ENCODE measurements around the gene MST1R.
"Not testable (repeated sequence)": the region's sequence is repeated elsewhere in the genome, so short reads cannot be mapped to it uniquely, and the experiment has no call there.

Gene MST1R

DNA sequence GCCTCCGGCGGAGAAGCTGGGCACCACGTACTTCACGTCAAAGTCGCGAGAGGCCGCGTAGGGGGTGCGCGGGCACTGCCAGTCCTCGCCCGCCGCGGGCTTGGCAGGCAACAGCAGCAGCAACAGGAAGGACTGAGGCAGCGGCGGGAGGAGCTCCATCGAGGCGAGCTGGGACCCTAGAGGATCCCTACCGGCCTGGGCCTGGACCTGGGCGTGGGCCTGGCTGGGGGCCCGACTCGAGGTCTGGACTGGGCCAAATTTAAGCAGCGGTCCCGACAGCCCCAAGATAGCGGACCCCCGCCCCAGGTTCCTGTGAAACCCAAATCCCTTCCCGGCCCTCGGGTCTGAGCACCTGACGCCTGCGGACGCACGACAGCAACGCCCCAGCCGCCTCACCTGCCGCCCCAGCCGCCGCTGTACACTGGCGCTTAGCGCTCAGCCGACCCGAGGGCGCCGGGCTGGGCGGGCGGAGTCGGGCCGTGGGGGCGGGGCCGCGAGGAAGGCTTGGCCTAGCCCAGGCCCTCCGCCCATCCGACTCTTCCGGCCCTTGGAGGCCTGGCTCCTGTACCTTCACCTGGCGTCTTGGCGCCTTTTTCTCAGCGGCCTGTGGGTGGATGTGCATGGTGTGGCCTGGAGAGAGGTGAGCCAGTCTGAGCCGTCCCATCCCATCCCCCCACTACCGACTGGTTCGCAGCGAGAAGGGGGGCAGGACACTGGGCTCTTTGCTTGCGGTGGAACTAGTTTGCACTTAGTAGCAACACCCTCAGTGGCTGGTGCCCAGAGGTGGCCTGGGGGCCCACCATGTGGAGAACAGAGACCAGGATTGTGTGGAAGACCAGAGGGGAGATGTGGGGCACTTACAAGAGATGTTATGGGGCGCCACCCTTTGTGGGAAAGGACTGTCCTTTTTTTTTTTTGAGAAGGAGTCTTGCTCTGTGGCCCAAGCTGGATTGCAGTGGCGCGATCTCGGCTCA is at the start of gene MST1R:
Gene MST1R (minus strand): TSS at position 423 of the 974 bp plus-strand sequence. CDS start 264 bp downstream, at position 159.
- DNase-seq, result peak; percentile 79

DNA sequence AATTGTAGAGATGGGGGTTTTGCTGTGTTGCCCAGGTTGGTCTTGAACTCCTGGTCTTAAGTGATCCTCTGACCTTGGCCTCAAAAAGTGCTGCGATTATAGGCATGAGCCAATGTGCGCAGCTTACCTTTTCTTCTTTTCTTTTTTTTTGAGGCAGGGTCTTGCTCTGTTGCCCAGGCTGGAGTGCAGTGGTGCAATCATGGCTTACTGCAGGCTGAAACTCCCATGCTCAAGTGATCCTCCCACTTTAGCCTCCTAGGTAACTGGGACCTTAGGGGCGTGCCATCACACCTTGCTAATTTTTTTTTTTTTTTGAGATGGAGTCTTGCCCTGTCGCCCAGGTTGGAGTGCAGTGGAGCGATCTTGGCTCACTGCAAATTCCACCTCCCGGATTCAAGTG is 49.3 kb upstream of the MST1R start:
- no peak for DNase-seq

DNA sequence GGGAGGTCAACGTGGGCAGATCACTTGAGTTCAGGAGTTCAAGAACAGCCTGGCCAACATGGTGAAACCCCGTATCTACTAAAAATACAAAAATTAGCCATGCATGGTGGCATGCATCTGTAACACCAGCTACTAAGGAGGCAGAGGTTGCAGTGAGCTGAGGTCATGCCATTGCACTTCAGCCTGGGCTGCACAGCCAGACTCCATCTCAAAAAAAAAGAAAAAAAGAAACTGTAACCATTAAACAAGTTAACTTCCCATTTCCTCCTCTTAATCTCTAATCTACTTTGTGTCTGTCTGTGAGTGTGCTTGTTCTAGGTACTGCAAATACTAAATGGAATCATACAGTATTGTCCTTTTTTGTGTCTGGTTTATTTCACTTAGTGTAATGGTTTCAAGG is 39.0 kb upstream of the MST1R start:
- DNase-seq, result no peak

DNA sequence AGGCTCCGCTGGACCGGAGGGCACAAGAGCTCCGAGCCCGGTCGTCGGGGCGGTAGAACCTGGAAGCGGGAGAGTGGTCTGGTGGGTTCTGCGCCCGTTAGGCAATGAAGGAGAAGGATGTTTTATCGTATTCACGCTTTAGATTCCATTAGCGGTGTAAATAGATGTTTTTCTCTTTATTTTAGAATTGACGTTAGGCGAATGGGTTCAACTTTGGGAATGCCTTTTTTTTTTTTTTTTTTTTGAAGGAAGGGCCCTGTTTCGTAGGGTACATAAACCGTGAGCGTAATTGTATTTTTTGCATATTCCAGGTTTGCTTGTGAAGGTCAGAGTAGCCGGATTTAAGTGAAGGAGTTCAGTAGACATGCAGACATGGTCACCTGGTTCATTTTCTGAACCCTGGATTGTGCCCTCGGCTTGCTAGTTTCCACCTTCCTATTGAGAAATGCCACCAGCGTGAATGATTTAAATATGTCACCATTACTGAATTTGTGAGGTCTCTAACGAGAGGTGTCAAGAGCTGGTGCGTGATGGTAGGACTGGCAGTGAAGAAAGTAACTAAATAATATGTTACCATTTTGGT is 37.1 kb upstream of the MST1R start:
- DNase-seq, result no peak

DNA sequence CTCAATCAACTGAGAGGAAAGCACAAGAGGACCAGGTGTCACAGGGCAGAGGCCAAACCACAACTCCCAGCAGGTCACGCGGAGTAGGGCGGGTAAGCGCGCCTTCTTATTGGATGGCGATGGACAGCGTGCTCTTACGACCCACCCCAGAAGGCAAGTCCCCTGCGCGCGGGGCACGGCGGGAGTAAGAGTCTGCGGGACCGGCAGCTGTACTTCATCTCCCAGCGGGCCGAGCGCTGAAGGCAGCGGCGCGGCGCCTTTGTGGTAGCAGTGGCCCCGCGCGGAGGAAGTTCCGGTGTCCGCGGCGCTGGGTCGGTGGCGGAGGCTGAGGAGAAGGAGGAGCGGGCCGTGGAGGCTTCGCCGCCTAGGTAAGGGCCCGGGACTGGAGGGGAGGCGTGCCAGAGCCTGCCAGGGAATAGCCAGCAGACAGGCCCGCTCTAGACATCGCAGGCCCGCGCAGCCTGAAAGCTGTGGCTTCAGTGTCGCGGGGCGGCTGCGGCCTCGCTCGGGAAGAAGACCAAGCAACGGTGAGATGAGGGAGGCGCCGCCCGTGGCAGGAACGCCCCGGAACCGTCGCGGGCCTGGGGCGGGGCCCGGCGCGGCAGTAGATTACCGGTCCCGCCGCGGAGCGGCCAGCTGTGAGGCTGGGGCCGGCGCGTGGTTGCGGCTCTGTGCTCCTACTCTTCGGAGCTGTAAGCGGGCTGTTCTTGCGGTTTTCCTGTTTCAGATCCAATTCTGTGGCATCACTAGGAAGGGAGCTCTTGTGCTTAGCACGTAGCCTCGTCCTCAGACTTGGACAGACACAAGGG is 36.4 kb upstream of the MST1R start, which contains the start of gene RBM6:
Gene RBM6 (plus strand): TSS at position 293 of the 809 bp plus-strand sequence. CDS start 22,492 bp downstream, outside the sequence.
- DNase-seq, result peak; percentile 92

DNA sequence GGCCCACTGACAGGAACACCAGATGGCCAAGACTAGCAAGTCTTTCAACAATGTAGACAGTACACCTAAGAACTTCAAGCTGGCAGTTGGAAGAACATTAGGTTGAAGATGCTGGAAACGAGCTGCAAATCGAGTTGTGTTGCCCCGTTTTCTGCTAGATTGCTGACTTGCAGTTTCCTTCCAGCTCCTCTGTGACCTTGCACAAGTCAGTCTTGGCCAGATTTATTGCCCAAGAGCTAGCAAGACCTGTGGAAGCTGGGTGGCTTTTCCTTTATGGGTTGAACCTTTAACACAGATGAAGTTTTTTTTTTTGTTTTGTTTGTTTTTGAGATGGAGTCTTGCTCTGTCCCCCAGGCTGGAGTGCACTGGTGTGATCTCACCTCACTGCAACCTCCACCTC is 33.4 kb upstream of the MST1R start:
- DNase-seq, result no peak

DNA sequence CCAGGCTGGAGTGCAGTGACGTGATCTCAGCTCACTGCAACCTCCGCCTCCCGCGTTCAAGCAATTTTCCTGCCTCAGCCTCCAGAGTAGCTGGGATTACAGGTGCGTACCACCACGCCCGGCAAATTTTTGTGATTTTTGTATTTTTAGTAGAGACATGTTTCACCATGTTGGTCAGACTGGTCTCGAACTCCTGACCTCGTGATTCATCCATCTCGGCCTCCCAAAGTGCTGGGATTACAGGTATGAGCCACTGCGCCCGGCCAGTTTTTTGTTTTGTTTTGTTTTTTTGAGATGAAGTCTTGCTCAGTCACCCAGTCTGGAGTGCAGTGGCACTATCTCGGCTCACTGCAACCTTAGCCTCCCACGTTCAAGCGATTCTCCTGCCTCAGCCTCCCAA is 28.6 kb upstream of the MST1R start:
- not testable (repeated sequence) for DNase-seq

DNA sequence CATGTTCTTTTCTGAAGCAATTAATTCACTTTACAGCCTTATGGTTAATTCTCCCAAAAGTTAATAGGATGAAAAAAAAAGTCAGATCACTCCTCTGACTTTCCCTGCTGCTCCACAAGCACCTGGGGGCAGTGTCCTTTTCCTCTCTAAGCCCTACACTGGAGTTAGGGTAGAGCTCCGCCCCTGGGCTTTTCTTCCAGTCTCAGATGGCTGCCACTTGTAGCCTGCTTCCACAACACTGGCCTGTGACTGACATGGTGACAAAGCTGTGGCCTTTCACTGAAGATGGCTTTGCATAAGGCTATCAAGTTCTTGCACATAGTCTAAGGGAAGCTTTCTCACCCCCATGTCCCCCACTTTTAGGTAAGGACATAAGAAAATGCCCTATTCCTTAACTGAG is 27.2 kb upstream of the MST1R start:
- no peak for DNase-seq

DNA sequence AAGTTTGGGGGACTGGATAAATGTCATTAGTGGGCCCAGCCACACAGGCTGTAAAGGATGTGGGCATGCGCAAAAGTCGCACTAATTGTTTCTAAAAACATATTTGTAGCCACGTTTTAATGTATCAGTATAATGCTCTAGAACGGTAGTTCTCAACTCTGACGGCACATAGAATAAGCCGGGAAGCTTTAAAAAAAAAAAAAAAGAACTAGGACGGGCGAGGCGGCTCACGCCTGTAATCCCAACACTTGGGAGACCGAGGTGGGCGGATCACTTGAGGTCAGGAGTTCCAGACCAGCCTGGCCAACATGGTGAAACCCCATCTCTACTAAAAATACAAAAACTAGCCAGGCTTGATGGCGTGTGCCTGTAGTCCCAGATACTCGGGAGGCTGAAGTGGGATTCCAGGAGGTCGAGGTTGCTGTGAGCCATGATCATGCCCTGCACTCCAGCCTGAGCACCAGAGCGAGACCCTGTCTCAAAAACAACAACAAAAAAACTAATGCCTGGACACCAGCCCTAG is 26.6 kb upstream of the MST1R start:
- DNase-seq, result no peak

DNA sequence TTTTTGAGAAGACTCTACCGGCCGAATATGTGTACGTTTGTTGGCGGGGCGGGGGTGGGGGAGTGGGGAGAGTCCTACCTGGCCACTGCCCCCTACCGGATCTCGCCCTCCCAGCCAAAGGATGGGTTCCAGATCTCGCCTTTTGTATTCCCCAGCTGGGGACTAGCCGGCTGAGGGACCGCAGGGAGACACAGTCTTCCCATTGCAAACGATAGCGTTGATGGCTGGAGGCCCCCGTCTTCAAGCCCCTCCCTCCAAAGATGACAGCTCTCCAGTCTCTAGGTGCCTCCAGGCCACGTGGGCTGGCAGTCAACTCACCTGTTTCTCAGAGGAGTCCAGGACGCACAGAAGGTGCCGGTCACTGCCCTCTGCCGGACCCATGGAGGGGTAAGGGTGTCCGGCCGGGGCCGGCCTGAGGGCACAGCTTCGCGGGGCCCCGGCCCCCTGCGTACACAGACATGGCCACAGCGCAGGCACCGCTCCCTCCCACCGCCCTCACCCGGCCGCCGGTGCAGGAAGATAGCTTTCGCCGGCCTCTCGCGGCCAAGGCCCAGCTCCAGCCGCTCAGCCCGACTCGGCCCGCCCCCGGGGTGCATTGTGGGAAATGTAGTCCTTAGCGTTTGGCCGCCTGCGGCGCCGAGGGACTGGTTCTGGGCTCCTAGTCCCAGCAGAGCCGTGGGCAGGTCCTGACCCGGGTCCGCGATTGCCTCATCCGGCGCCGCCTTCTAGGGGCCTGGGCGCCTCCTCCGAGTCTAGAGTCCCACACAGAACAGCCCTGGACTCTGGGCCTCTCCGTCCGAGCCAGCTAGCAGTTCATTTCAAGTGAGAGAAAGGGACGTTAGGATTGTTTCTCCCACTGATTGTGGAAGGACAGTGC is 25.9 kb upstream of the MST1R start, which contains the start of gene MON1A:
Gene MON1A (minus strand): TSS at position 521 of the 877 bp plus-strand sequence. CDS start 16,465 bp downstream, outside the sequence.
- peak; percentile 83 for DNase-seq

DNA sequence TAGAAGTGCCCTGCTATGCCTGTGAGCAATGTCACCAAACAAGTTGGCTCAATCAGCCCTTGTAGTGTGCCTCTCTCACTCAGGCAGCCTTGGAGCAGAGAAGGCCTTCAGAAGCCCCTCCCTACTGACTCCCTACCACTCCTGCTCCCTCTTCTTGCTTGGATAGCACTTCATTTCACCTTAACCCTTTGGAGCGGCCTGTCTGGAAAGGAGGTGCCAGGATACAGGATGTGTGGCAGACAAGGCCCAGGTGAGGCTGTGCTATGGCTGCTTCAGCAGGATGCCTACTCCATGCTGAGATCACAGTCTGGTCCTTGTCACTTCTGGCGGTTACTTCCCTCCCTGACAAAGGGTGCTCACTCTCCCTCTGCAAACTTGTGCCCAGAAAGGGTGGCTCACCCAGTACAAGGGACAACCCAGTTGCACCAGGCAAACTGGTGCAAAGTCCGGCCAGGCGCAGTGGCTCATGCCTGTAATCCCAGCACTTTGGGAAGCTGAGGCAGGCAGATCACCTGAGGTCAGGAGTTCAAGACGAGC is 24.9 kb upstream of the MST1R start:
- DNase-seq, result no peak

DNA sequence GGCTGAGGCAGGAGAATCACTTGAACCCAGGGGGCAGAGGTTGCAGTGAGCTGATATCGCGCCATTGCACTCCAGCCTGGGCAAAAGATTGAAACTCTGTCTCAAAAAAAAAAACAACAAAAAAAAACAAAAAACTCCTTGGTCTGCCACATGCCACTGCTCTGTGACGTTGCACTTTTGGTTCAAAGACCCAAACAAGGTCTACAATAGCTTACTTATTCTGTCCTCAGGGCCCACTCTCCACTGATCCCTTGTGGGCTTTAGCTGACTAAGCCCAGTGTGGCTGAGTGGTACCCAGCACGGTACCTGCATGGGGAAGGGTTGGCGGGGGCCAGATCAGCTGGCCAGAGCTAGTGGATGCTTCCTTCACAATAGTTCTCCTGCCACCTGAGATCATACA is 24.1 kb upstream of the MST1R start:
- DNase-seq, result no peak

DNA sequence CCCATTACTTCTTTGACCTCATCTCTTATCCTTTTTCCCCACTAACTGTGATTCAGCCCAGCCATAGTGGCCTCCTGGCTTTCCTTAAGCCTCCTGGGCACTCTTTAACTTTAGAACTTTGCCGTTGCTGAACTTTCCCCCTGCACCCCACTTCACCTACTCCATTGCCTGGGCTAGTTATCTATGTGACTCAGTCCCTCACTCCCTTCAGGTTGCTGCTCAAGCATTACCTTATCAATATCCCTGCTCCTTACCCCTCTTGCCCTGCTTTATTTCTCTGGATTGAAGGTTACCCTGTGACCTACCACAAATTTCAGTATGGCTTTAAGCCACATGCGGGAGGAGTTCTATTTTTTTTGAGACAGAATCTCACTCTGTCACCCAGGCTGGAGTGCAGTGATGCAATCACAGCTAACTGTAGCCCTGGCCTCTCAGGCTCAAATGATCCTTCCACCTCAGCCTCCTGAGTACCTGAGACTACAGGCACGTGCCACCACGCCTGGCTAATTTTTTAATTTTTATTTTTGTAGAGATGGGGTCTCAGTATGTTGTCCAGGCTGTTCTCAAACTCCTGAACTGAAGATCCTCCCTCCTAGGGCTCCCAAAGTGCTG is 22.6 kb upstream of the MST1R start:
- DNase-seq, result no peak

DNA sequence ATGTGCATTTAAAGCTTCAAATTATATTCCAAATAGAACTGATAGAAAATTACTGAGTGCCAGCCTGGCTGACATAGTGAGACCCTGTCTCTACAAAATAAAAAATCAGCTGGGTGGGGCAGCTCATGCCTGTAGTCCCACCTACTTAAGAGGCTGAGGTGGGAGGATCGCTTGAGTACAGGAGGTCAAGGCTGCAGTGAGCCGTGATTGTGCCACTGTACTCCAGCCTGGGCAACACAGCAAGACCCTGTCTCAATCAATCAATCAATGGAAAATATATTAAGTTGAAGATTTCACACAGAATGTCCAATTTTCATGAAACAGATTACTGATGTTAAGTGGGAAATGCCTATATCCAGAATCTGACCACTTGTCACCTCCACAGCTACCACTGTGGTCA is 21.8 kb upstream of the MST1R start:
- no peak for DNase-seq

DNA sequence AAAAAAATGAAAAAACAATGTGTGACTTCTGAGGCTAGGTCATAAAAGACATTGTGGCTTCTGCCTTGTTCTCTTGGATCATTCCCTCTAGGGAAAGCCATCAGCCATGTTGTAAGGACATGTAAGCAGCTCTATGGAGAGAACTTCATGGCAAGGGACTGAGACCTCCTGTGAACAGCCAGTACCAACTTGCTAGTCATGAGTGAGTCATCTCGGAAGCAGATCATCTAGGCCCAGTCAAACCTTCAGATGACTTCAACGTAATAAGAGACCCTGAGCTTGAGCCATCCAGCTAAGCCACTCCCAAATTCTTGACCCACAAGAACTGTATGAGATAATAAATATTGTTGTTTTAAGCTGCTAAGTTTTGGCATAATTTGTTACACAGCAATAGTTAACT is 21.0 kb upstream of the MST1R start:
- no peak for DNase-seq

DNA sequence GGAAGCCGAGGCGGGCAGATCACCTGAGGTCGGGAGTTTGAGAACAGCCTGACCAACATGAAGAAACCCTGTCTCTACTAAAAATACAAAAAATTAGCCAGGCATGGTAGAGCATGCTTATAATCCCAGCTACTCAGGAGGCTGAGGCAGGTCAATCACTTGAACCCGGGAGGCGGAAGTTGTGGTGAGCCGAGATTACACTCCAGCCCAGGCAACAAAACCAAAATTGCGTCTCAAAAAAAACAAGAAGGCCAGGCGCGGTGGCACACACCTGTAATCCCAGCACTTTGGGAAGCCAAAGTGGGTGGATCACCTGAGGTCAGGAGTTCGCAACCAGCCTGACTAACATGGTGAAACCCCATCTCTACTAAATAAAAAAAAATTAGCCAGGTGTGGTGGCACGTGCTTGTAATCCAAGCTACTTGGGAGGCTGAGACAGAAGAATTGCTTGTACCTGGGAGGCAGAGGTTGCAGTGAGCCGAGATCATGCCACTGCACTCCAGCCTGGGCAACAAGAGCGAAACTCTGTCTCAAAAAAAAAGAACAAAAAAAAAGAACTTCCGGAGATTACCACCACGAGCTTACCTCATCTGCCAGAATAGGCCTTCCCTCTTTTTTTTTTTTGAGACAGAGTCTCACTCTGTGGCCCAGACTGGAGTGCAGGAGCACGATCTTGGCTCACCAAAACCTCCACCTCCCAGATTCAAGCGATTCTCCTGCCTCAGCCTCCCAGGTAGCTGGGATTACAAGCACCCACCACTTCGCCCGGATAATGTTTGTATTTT is 14.3 kb upstream of the MST1R start:
- DNase-seq, result not testable (repeated sequence)

DNA sequence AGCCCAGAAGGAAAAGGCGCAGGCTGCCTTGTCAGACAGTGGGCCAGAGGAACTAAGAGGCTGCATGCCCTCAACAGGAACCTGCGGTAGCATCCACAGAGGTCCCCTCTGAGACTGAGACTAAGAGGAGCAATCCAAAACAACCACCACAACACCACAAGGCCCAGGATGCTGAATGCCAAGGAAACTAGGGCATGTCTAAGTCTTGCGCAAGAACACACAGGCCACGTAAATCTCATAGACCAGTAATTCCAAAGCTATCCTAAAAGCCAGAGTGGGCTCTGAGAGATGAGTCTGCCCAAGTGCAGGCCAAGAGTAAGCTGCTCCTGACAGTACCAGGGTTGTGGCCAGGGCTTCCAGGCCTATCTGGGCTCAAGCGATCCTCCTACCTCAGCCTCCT is 13.0 kb upstream of the MST1R start:
- no peak for DNase-seq

DNA sequence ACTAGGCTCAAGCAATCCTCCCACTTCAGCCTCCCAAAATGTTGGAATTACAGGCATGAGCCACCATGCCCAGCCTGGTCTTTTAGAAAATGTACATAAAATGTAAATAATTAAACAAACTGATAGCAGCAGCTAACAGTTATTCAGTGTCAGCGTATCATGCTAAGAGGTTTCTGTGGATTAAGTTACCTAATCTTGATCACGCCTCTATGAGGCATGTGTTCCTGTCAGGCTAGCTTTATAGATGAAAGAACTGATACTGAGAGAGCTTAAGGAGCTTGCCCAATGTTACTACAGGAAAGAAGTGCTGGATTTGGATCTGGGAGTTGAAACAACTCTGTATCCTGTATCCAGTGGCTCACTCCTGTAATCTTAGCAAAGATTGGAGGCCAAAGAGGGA is 11.2 kb upstream of the MST1R start:
- no peak for DNase-seq

DNA sequence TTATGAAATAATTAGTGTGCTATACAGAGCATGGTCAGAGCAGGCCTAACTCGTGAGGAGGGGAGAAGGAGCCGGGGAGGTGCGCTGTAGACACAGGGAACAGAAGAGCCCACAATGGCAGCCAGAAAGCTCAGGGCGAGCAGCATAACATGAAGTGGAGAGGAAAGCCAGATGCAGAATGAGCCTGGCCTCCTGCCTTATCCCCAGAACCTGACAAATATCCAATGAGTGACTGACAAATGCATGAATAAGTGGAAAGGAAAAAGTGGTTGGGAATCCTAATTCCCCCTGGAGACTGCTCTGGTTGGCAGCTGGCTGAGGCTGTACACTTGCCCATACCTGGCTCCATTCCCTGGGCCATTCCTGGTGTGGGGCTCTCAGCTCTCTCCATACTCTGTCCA is 9.2 kb upstream of the MST1R start:
- no peak for DNase-seq

DNA sequence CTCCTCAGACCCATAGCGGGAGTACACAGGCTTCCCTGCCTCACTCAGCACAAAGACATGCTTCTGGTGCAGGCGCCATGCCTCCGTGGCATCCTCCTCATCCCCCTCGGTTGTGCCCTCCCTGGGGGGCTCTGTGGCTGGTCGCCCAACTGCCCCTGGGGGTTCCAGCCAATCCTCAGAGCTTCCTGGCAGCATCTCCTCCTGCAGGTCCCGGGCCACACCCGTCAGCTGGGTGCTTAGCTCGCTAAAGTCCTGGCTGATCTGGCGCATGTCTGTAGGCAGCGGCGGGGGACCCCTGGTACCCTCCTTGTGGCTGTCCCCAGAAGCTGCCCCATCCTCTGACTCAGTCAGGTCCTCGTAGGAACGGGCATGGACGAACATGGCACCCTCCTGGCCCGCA is 7.9 kb upstream of the MST1R start:
- DNase-seq, result no peak

DNA sequence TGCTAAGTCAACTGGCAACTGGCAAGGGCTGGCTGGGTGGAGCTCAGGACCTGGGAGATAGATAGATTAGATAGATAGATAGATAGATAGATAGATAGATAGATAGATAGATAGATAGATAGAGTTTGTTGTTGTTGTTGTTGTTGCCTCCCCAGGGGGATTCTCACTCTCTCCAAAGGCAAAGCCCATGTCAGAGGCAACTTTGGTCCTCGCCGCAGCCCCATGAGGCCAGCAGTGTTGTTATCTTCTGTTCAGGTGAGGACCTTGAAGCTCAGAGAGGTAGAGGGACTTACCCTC is 7.4 kb upstream of the MST1R start:
- no peak for DNase-seq

Measured in activated CD4-positive, alpha-beta T cell treated with anti-CD3 and anti-CD28 coated beads, Interleukin-2, amount 50 U/mL, for 1 hour (primary cell).